Measurements from ENCODE around the gene UBE2O.

The UBE2O gene

GRCh38 chr17:76356803-76357456 lies 96.0 kb downstream of the UBE2O start:
- 92% methylated on average over 12 of the region's 12 CpGs for WGBS
- Histone ChIP-seq H3K4me1 (ENCODE audit: control insufficient read depth, insufficient read depth, low read depth, low read length) (peaks cover 8% of the 10 kb centered on the region), H3K4ac (ENCODE audit: low read depth in 1 of 2, low read length in 2 of 2) (no peak overlapping the region), H3K4me2 (ENCODE audit: low read length, poor library complexity, severe bottlenecking) (no peak overlapping the region), H3K23ac (ENCODE audit: low read length in 2 of 2) (no peak overlapping the region), H2AFZ (ENCODE audit: low read depth, low read length) (no peak overlapping the region), H3K18ac (ENCODE audit: low read depth in 1 of 2, low read length in 2 of 2) (no peak overlapping the region), H3K9me3 (ENCODE audit: control insufficient read depth, low read length) (no peaks in the 10 kb centered on the region), H4K91ac (ENCODE audit: low read length) (no peak overlapping the region), H2BK12ac (ENCODE audit: low read length in 2 of 2) (no peak overlapping the region), H3K79me1 (replicated peaks; ENCODE audit: low read length, poor library complexity, severe bottlenecking) (peaks cover 6% of the 10 kb centered on the region), H2BK15ac (ENCODE audit: low read depth, poor library complexity, severe bottlenecking) (no peak overlapping the region), H3K36me3 (ENCODE audit: control insufficient read depth in 1 of 2, insufficient read depth in 2 of 2, low read depth in 1 of 2, low read length in 2 of 2) (no peaks in the 10 kb centered on the region), H2BK5ac (ENCODE audit: low read depth, low read length, poor library complexity, severe bottlenecking) (no peak overlapping the region), H3K27ac (ENCODE audit: low read length, poor library complexity, severe bottlenecking) (no peak overlapping the region), H2AK5ac (ENCODE audit: low read length, severe bottlenecking) (no peak overlapping the region), H4K8ac (ENCODE audit: low read length) (no peak overlapping the region), H3K4me3 (ENCODE audit: insufficient read depth in 1 of 2, low read depth in 1 of 2, low read length in 2 of 2) (no peak overlapping the region), H3K9ac (ENCODE audit: low read length) (no peak overlapping the region), H2BK120ac (ENCODE audit: low read depth, low read length) (no peak overlapping the region), H3K27me3 (ENCODE audit: control insufficient read depth in 1 of 2, insufficient read depth in 1 of 2, low read length in 2 of 2) (no peaks in the 10 kb centered on the region), H3K14ac (ENCODE audit: low read length in 2 of 2) (no peak overlapping the region)
- DNase-seq, result no peak

DNA sequence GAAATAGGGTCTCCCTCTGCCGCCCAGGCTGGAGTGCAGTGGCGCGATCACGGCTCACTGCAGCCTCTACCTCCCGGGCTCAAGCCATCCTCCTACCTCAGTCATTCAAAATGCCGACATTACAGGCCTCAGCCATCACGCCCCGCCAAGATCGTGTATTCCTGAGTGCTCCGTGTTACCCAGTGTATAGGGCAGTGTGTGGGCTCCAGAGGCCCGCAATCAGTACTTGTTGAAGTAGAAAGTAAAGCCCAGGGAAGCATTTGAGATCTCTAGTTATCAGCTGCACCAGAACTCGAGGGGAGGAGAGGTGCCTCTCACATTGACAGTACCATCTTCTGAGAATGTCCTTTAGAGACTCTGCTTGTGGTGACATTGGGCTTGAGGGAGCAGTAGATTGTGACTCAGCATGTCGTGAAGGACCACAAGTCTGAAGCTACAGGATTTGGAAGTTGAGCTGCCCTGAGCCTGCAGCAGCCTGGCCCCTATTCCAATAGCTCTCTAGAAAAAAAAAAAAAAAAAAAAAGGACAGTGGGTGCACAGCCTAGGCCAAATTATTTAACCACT lies 98.1 kb downstream of the UBE2O start:
- Histone ChIP-seq H4K8ac (ENCODE audit: low read length) (no peak overlapping the region), H2AK5ac (ENCODE audit: low read length, severe bottlenecking) (no peak overlapping the region), H3K27me3 (ENCODE audit: control insufficient read depth in 1 of 2, insufficient read depth in 1 of 2, low read length in 2 of 2) (no peaks in the 10 kb centered on the region), H3K36me3 (ENCODE audit: control insufficient read depth in 1 of 2, insufficient read depth in 2 of 2, low read depth in 1 of 2, low read length in 2 of 2) (no peaks in the 10 kb centered on the region), H3K14ac (ENCODE audit: low read length in 2 of 2) (no peak overlapping the region), H3K18ac (ENCODE audit: low read depth in 1 of 2, low read length in 2 of 2) (no peak overlapping the region), H3K9ac (ENCODE audit: low read length) (peak overlapping the region; percentile 99), H3K79me1 (replicated peaks; ENCODE audit: low read length, poor library complexity, severe bottlenecking) (peaks cover 11% of the 10 kb centered on the region), H3K9me3 (ENCODE audit: control insufficient read depth, low read length) (no peaks in the 10 kb centered on the region), H2BK15ac (ENCODE audit: low read depth, poor library complexity, severe bottlenecking) (no peak overlapping the region), H2BK5ac (ENCODE audit: low read depth, low read length, poor library complexity, severe bottlenecking) (no peak overlapping the region), H3K23ac (ENCODE audit: low read length in 2 of 2) (no peak overlapping the region), H3K4me3 (ENCODE audit: insufficient read depth in 1 of 2, low read depth in 1 of 2, low read length in 2 of 2) (peak overlapping the region in 1 of 2 experiments; percentile 96), H2BK120ac (ENCODE audit: low read depth, low read length) (no peak overlapping the region), H3K4ac (ENCODE audit: low read depth in 1 of 2, low read length in 2 of 2) (no peak overlapping the region), H2BK12ac (ENCODE audit: low read length in 2 of 2) (no peak overlapping the region), H3K4me1 (ENCODE audit: control insufficient read depth, insufficient read depth, low read depth, low read length) (peaks cover 11% of the 10 kb centered on the region), H4K91ac (ENCODE audit: low read length) (no peak overlapping the region), H3K4me2 (ENCODE audit: low read length, poor library complexity, severe bottlenecking) (no peak overlapping the region), H2AFZ (ENCODE audit: low read depth, low read length) (no peak overlapping the region), H3K27ac (ENCODE audit: low read length, poor library complexity, severe bottlenecking) (no peak overlapping the region)
- 79% methylated on average over 13 of the region's 13 CpGs for WGBS
- DNase-seq, result no peak

- Histone ChIP-seq H2AK5ac (ENCODE audit: low read length, severe bottlenecking) (no peak overlapping the region), H4K91ac (ENCODE audit: low read length) (no peak overlapping the region), H2BK12ac (ENCODE audit: low read length in 2 of 2) (no peak overlapping the region), H3K18ac (ENCODE audit: low read depth in 1 of 2, low read length in 2 of 2) (peak overlapping the region in 1 of 2 experiments; percentile 73), H3K4ac (ENCODE audit: low read depth in 1 of 2, low read length in 2 of 2) (peak overlapping the region in 1 of 2 experiments; percentile 76), H3K27me3 (ENCODE audit: control insufficient read depth in 1 of 2, insufficient read depth in 1 of 2, low read length in 2 of 2) (no peaks in the 10 kb centered on the region), H4K8ac (ENCODE audit: low read length) (peak overlapping the region; percentile 91), H2BK15ac (ENCODE audit: low read depth, poor library complexity, severe bottlenecking) (no peak overlapping the region), H3K79me1 (replicated peaks; ENCODE audit: low read length, poor library complexity, severe bottlenecking) (peaks cover 11% of the 10 kb centered on the region), H3K14ac (ENCODE audit: low read length in 2 of 2) (no peak overlapping the region), H3K4me1 (ENCODE audit: control insufficient read depth, insufficient read depth, low read depth, low read length) (peaks cover 11% of the 10 kb centered on the region), H2BK5ac (ENCODE audit: low read depth, low read length, poor library complexity, severe bottlenecking) (no peak overlapping the region), H3K36me3 (ENCODE audit: control insufficient read depth in 1 of 2, insufficient read depth in 2 of 2, low read depth in 1 of 2, low read length in 2 of 2) (no peaks in the 10 kb centered on the region), H3K9me3 (ENCODE audit: control insufficient read depth, low read length) (no peaks in the 10 kb centered on the region), H3K27ac (ENCODE audit: low read length, poor library complexity, severe bottlenecking) (no peak overlapping the region), H3K4me2 (ENCODE audit: low read length, poor library complexity, severe bottlenecking) (peak overlapping the region; percentile 100), H3K23ac (ENCODE audit: low read length in 2 of 2) (no peak overlapping the region), H2AFZ (ENCODE audit: low read depth, low read length) (no peak overlapping the region), H2BK120ac (ENCODE audit: low read depth, low read length) (no peak overlapping the region), H3K9ac (ENCODE audit: low read length) (peak overlapping the region; percentile 99), H3K4me3 (ENCODE audit: insufficient read depth in 1 of 2, low read depth in 1 of 2, low read length in 2 of 2) (peak overlapping the region; percentile 49 to 96)
- WGBS, result 8% methylated on average over 15 of the region's 18 CpGs
- no peak for DNase-seq
These were observed 98.6 kb downstream of the UBE2O start for GRCh38 chr17:76354317-76354729.

- peaks cover 11% of the 10 kb centered on the region for H3K4me1 ChIP-seq (ENCODE audit: control insufficient read depth, insufficient read depth, low read depth, low read length)
- peak within 1 kb of the TSS; percentile 98 for H4K8ac ChIP-seq (ENCODE audit: low read length)
- no peaks in the 10 kb centered on the region for H3K36me3 ChIP-seq (ENCODE audit: control insufficient read depth in 1 of 2, insufficient read depth in 2 of 2, low read depth in 1 of 2, low read length in 2 of 2)
- peak within 1 kb of the TSS; percentile 99 for H2BK5ac ChIP-seq (ENCODE audit: low read depth, low read length, poor library complexity, severe bottlenecking)
- H3K18ac ChIP-seq (ENCODE audit: low read depth in 1 of 2, low read length in 2 of 2), result peak within 1 kb of the TSS; percentile 97 to 100
- H3K27me3 ChIP-seq (ENCODE audit: control insufficient read depth in 1 of 2, insufficient read depth in 1 of 2, low read length in 2 of 2), result no peaks in the 10 kb centered on the region
- DNase-seq, result peak; percentile 95
- peak within 1 kb of the TSS; percentile 100 for H4K91ac ChIP-seq (ENCODE audit: low read length)
- H3K27ac ChIP-seq (ENCODE audit: low read length, poor library complexity, severe bottlenecking), result peak within 1 kb of the TSS; percentile 90
- peak within 1 kb of the TSS; percentile 79 to 83 for H3K23ac ChIP-seq (ENCODE audit: low read length in 2 of 2)
- H2BK120ac ChIP-seq (ENCODE audit: low read depth, low read length), result peak within 1 kb of the TSS; percentile 100
- H3K4me3 ChIP-seq (ENCODE audit: insufficient read depth in 1 of 2, low read depth in 1 of 2, low read length in 2 of 2), result peak within 1 kb of the TSS; percentile 92 to 96
- no peak within 1 kb of the TSS for H2AK5ac ChIP-seq (ENCODE audit: low read length, severe bottlenecking)
- H3K4me2 ChIP-seq (ENCODE audit: low read length, poor library complexity, severe bottlenecking), result peak within 1 kb of the TSS; percentile 100
- H3K9me3 ChIP-seq (ENCODE audit: control insufficient read depth, low read length), result no peaks in the 10 kb centered on the region
- H3K4ac ChIP-seq (ENCODE audit: low read depth in 1 of 2, low read length in 2 of 2), result peak within 1 kb of the TSS; percentile 100
- H3K14ac ChIP-seq (ENCODE audit: low read length in 2 of 2), result peak within 1 kb of the TSS in 1 of 2 experiments; percentile 96
- under 1% methylated on average over 51 of the region's 75 CpGs for WGBS
- H3K79me1 ChIP-seq (replicated peaks; ENCODE audit: low read length, poor library complexity, severe bottlenecking), result peaks cover 11% of the 10 kb centered on the region
- H2BK12ac ChIP-seq (ENCODE audit: low read length in 2 of 2), result peak within 1 kb of the TSS; percentile 97 to 98
- H2BK15ac ChIP-seq (ENCODE audit: low read depth, poor library complexity, severe bottlenecking), result peak within 1 kb of the TSS; percentile 89
- H3K9ac ChIP-seq (ENCODE audit: low read length), result peak within 1 kb of the TSS; percentile 99
- H2AFZ ChIP-seq (ENCODE audit: low read depth, low read length), result peak within 1 kb of the TSS; percentile 99
These were observed 99.2 kb downstream of the UBE2O start, which contains the start of gene PRPSAP1 for GRCh38 chr17:76353599-76354316. PRPSAP1 (minus strand) TSS chr17:76353916; CDS start chr17:76353703, 213 bp downstream.

Data from mesenchymal stem cell (in vitro differentiated cells and primary cell).